ENCODE data around the gene UBE2D2. TPM values are rescaled to one million over a fixed set of nuclear protein-coding genes. Genes with fewer than 3 reads are reported as not detected.
A peak's percentile ranks its signal among the peaks of the same experiment; 100 is the strongest.

UBE2D2 gene
- polyA plus RNA-seq, 1 donor from 2014 or later: 118 TPM

DNA sequence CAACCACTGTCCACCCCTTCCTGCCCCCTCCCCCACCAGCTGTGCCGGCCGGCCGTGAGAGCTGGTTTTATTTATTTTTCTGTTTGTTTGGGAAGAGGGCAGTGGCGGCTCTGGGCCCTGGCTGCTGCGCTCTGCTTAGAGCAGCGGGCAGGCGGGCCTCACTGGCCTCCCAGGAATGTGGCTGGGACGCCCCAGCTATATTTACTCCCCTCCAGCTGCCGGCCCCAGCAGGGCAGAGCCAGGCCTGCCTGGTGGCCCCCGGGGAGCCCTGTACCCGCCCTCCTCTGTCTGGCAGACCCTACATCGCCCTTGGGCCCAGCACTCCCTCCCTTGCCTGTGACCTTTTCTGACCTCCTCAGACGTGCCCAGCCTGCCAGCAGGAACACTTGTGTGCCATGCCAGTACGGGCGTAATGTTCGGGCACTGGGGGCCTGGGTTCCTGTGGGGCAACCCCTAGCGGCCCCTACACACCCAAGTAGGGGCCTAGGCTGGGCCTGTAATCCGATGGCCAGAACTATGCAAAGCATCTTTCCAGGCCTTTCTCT, 94.7 kb downstream of the UBE2D2 start:
- Histone ChIP-seq H4K20me1 (ENCODE audit: insufficient read depth) (no peaks in the 10 kb centered on the region), H3K9ac (ENCODE audit: low read length) (peak overlapping the region; percentile 34), H3K9me3 (ENCODE audit: low read length) (no peaks in the 10 kb centered on the region)

DNA sequence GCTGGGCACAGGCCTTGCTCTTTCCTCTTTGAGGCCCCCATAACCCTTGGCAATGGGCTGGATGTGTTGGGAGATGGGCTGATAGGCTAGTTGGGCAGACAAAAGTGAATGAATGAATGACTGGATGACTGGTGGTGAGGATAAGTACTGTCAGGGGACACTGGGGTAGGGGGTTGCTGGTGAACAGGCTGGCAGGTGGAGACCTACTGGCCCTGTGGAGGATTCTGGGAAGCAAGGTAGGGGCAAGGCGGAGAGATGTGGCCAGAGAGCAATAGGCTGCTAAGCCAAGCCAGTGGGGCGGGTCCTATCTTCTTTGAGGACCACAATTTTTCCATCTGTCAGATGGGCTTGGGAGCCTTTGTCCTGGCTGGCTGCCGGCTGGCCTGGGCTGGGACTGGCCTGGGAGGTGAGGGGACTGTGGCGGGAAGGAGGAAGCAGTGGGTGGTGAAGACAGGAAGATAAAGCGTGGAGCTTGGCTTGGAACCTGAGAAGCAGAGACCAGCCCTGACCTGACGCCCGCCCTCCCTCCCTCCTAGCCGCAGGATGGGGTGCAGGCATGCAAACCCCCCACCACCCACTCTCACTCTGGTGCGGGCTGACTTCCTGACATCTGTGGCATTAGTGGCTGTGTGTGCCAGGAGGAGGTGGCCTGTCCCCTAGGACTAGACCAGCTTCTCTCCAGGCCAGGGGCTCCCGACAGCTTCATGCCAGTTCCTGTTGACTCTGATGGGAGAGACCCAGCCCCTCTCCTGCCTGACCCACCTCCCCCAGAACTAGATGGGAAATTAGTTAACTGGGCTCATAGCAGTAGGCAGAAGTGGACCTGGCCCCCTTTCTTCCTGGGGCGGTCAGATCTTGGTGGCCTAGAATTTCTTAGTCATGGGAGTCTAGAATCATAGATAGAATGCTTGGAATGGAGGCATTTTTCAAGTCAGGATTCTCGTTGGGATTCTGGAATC, 96.5 kb downstream of the UBE2D2 start:
- no peaks in the 10 kb centered on the region for H3K9me2 ChIP-seq (ENCODE audit: insufficient read depth, low read length)
- H3K4me2 ChIP-seq (ENCODE audit: low read length): no peak overlapping the region
- no peak overlapping the region for H3K9ac ChIP-seq (ENCODE audit: low read length)
- H3K27me3 ChIP-seq (ENCODE audit: insufficient read depth, low read depth, low read length): no peaks in the 10 kb centered on the region
- H4K20me1 ChIP-seq (ENCODE audit: insufficient read depth): no peaks in the 10 kb centered on the region
- no peaks in the 10 kb centered on the region for H3K36me3 ChIP-seq (ENCODE audit: insufficient read depth, low read length)
- TF ChIP-seq, protein P1, sequence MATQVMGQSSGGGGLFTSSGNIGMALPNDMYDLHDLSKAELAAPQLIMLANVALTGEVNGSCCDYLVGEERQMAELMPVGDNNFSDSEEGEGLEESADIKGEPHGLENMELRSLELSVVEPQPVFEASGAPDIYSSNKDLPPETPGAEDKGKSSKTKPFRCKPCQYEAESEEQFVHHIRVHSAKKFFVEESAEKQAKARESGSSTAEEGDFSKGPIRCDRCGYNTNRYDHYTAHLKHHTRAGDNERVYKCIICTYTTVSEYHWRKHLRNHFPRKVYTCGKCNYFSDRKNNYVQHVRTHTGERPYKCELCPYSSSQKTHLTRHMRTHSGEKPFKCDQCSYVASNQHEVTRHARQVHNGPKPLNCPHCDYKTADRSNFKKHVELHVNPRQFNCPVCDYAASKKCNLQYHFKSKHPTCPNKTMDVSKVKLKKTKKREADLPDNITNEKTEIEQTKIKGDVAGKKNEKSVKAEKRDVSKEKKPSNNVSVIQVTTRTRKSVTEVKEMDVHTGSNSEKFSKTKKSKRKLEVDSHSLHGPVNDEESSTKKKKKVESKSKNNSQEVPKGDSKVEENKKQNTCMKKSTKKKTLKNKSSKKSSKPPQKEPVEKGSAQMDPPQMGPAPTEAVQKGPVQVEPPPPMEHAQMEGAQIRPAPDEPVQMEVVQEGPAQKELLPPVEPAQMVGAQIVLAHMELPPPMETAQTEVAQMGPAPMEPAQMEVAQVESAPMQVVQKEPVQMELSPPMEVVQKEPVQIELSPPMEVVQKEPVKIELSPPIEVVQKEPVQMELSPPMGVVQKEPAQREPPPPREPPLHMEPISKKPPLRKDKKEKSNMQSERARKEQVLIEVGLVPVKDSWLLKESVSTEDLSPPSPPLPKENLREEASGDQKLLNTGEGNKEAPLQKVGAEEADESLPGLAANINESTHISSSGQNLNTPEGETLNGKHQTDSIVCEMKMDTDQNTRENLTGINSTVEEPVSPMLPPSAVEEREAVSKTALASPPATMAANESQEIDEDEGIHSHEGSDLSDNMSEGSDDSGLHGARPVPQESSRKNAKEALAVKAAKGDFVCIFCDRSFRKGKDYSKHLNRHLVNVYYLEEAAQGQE (IDR thresholded peaks at IDR 0.05; ENCODE audit: borderline replicate concordance): no peak
- TF ChIP-seq EP300 (conservative IDR thresholded peaks at IDR 0.05; ENCODE audit: poor library complexity, severe bottlenecking): no peak
- TF ChIP-seq EZH2 (IDR thresholded peaks at IDR 0.05; ENCODE audit: borderline replicate concordance, insufficient read depth, low read length, poor library complexity, severe bottlenecking): no peak
- TF ChIP-seq MXI1 (conservative IDR thresholded peaks at IDR 0.05; ENCODE audit: poor library complexity, severe bottlenecking): no peak
- no peak for TF ChIP-seq POLR2AphosphoS5 (IDR thresholded peaks at IDR 0.05)
- TF ChIP-seq, protein P2, sequence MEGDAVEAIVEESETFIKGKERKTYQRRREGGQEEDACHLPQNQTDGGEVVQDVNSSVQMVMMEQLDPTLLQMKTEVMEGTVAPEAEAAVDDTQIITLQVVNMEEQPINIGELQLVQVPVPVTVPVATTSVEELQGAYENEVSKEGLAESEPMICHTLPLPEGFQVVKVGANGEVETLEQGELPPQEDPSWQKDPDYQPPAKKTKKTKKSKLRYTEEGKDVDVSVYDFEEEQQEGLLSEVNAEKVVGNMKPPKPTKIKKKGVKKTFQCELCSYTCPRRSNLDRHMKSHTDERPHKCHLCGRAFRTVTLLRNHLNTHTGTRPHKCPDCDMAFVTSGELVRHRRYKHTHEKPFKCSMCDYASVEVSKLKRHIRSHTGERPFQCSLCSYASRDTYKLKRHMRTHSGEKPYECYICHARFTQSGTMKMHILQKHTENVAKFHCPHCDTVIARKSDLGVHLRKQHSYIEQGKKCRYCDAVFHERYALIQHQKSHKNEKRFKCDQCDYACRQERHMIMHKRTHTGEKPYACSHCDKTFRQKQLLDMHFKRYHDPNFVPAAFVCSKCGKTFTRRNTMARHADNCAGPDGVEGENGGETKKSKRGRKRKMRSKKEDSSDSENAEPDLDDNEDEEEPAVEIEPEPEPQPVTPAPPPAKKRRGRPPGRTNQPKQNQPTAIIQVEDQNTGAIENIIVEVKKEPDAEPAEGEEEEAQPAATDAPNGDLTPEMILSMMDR (IDR thresholded peaks at IDR 0.05; ENCODE audit: poor library complexity, severe bottlenecking): no peak
- no peak for TF ChIP-seq TAF1 (IDR thresholded peaks at IDR 0.05; ENCODE audit: low read depth)
- no peaks in the 10 kb centered on the region for H3F3A ChIP-seq (ENCODE audit: insufficient read depth, low read length, poor library complexity, severe bottlenecking)
- no peak overlapping the region for H3K27ac ChIP-seq (ENCODE audit: low read length)
- no peaks in the 10 kb centered on the region for H3K9me3 ChIP-seq (ENCODE audit: low read length)
- no peak overlapping the region for H3K4me3 ChIP-seq (ENCODE audit: low read length)
- peaks cover 59% of the 10 kb centered on the region for H3K79me2 ChIP-seq (replicated peaks; ENCODE audit: insufficient read depth, low read length)
- H2AFZ ChIP-seq (ENCODE audit: low read depth, low read length): no peak overlapping the region

More for the DNA sequence above, 94.7 kb downstream of the UBE2D2 start:
- no peak overlapping the region for H3K27ac ChIP-seq (ENCODE audit: low read length)
- H3K4me2 ChIP-seq (ENCODE audit: low read length): no peak overlapping the region
- no peaks in the 10 kb centered on the region for H3K27me3 ChIP-seq (ENCODE audit: insufficient read depth, low read depth, low read length)
- H3K36me3 ChIP-seq (ENCODE audit: insufficient read depth, low read length): no peaks in the 10 kb centered on the region
- no peaks in the 10 kb centered on the region for H3K9me2 ChIP-seq (ENCODE audit: insufficient read depth, low read length)
- H3K79me2 ChIP-seq (replicated peaks; ENCODE audit: insufficient read depth, low read length): peaks cover 53% of the 10 kb centered on the region
- TF ChIP-seq RAD21 (conservative IDR thresholded peaks at IDR 0.05): no peak
- no peak for TF ChIP-seq EZH2 (IDR thresholded peaks at IDR 0.05; ENCODE audit: borderline replicate concordance, insufficient read depth, low read length, poor library complexity, severe bottlenecking)
- TF ChIP-seq SMC3 (conservative IDR thresholded peaks at IDR 0.05; ENCODE audit: poor library complexity): no peak
- TF ChIP-seq MXI1 (conservative IDR thresholded peaks at IDR 0.05; ENCODE audit: poor library complexity, severe bottlenecking): no peak
- TF ChIP-seq, protein P2 (IDR thresholded peaks at IDR 0.05; ENCODE audit: poor library complexity, severe bottlenecking): no peak
- TF ChIP-seq, protein P1 (IDR thresholded peaks at IDR 0.05; ENCODE audit: borderline replicate concordance): no peak
- no peak for TF ChIP-seq EP300 (conservative IDR thresholded peaks at IDR 0.05; ENCODE audit: poor library complexity, severe bottlenecking)
- TF ChIP-seq TAF1 (IDR thresholded peaks at IDR 0.05; ENCODE audit: low read depth): no peak
- no peak for TF ChIP-seq POLR2AphosphoS5 (IDR thresholded peaks at IDR 0.05)
- H3K4me3 ChIP-seq (ENCODE audit: low read length): no peak overlapping the region
- no peak overlapping the region for H2AFZ ChIP-seq (ENCODE audit: low read depth, low read length)
- no peaks in the 10 kb centered on the region for H3F3A ChIP-seq (ENCODE audit: insufficient read depth, low read length, poor library complexity, severe bottlenecking)
